Measurements from ENCODE around the gene MGAM2. TPM values are rescaled to one million over a fixed set of nuclear protein-coding genes. Genes with fewer than 3 reads are reported as not detected.

The MGAM2 gene
- total RNA-seq, 1 experiment from 2014 or later: not detected

DNA sequence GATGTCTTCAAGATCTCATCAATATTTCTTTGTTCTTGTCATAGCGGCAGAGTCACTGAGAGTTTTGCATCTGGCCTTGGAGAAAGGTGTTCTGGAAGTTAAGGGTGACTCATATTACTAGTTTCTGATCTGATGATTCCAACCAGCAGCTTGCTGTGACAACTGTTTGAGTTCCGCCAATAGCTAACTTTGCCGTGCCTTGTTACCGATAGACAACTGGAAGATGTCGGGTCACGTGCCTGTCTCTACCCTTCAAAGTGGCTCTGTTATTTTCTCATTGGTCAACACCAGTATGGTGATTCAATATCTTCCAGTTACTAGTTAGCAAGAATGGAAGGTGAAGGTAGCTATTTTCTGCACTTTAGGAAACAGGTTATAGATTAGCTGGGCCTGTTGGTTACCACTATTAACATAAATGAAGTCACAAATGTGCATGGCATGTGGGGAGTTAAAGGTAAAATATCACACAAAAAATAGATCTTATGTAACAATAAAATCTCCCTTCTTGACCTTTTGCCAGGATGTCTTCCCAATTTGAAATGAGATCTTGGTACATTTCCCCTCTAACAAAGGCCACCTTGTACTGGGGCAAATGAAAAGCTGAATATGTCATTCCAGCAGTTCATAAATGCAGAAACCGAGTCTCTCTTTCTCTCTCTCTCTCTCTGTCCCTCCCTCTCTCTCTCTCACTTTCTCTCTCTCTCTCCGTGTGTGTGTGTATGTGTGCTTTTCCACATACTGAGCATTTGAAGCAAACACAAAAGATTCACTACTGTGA, 2.6 kb upstream of the MGAM2 start:
- H3K4me1 ChIP-seq (replicated peaks; ENCODE audit: insufficient read depth): peaks cover 30% of the 10 kb centered on the region
- ChIA-PET CTCF (no interaction called here), POLR2A (ENCODE audit: unreplicated experiment) (no interaction called here)
- H3K27ac ChIP-seq: no peak overlapping the region
- DNase-seq: no peak
- H3K4me2 ChIP-seq: no peak overlapping the region
- H3K9me2 ChIP-seq (ENCODE audit: insufficient read depth): no peaks in the 10 kb centered on the region
- no peak overlapping the region for H2AFZ ChIP-seq
- BruUV-seq (replicated peaks): no TSS peak
- H3K9me3 ChIP-seq (ENCODE audit: insufficient read depth, low read depth): no peaks in the 10 kb centered on the region
- H3K79me2 ChIP-seq (ENCODE audit: low read depth): no peaks in the 10 kb centered on the region
- TF ChIP-seq, protein P1, sequence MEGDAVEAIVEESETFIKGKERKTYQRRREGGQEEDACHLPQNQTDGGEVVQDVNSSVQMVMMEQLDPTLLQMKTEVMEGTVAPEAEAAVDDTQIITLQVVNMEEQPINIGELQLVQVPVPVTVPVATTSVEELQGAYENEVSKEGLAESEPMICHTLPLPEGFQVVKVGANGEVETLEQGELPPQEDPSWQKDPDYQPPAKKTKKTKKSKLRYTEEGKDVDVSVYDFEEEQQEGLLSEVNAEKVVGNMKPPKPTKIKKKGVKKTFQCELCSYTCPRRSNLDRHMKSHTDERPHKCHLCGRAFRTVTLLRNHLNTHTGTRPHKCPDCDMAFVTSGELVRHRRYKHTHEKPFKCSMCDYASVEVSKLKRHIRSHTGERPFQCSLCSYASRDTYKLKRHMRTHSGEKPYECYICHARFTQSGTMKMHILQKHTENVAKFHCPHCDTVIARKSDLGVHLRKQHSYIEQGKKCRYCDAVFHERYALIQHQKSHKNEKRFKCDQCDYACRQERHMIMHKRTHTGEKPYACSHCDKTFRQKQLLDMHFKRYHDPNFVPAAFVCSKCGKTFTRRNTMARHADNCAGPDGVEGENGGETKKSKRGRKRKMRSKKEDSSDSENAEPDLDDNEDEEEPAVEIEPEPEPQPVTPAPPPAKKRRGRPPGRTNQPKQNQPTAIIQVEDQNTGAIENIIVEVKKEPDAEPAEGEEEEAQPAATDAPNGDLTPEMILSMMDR (conservative IDR thresholded peaks at IDR 0.05): no peak
- no peak for TF ChIP-seq EZH2 (IDR thresholded peaks at IDR 0.05; ENCODE audit: low read depth)
- H4K20me1 ChIP-seq (ENCODE audit: insufficient read depth): no peaks in the 10 kb centered on the region
- no peaks in the 10 kb centered on the region for H3K36me3 ChIP-seq (ENCODE audit: low read depth)
- no peak overlapping the region for H3K4me3 ChIP-seq
- H3K27me3 ChIP-seq (ENCODE audit: insufficient read depth, low read depth): no peaks in the 10 kb centered on the region
- peaks cover 14% of the 10 kb centered on the region for H3F3A ChIP-seq (ENCODE audit: insufficient read depth, low read depth)
- intact Hi-C loops (cut with micrococcal nuclease; ENCODE audit: unreplicated experiment): no loop called here

DNA sequence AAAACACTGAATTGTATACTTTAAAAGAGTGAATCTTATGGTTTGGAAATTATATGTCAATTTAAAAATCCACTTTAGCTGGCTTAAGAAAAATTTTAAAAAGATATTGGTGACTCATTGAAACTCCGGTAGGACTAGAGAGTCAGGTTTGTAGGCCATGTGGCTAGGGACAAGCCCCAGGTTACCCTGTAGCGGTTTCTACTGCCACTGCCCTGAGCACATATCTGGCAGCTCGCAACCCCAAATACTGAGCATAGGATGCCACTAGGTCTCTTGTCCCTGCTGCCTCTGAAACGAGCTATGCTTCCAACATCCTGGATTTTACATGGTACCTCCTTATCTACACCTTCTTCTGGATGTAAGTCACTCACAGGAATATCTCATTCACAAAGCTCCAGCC, 1.4 kb upstream of the MGAM2 start:
- Histone ChIP-seq H3K79me2 (ENCODE audit: low read depth) (no peaks in the 10 kb centered on the region), H3K4me1 (replicated peaks; ENCODE audit: insufficient read depth) (peaks cover 20% of the 10 kb centered on the region), H3K9me3 (ENCODE audit: insufficient read depth, low read depth) (no peaks in the 10 kb centered on the region), H3K9me2 (ENCODE audit: insufficient read depth) (no peaks in the 10 kb centered on the region), H2AFZ (no peak overlapping the region), H3K36me3 (ENCODE audit: low read depth) (no peaks in the 10 kb centered on the region), H3K4me3 (no peak overlapping the region), H3K27me3 (ENCODE audit: insufficient read depth, low read depth) (no peaks in the 10 kb centered on the region), H4K20me1 (ENCODE audit: insufficient read depth) (no peaks in the 10 kb centered on the region), H3K27ac (no peak overlapping the region), H3F3A (ENCODE audit: insufficient read depth, low read depth) (peaks cover 5% of the 10 kb centered on the region; the same call in 1 of the 2 replicates), H3K4me2 (no peak overlapping the region)
- TF ChIP-seq, protein P1 (conservative IDR thresholded peaks at IDR 0.05): no peak
- no peak for TF ChIP-seq EZH2 (IDR thresholded peaks at IDR 0.05; ENCODE audit: low read depth)
- CTCF ChIA-PET: no interaction called here
- peak in 1 of 2 experiments; percentile 13 for DNase-seq
- POLR2A ChIA-PET (ENCODE audit: unreplicated experiment): no interaction called here
- no TSS peak for BruUV-seq (replicated peaks)
- intact Hi-C loops (cut with micrococcal nuclease; ENCODE audit: unreplicated experiment): no loop called here

DNA sequence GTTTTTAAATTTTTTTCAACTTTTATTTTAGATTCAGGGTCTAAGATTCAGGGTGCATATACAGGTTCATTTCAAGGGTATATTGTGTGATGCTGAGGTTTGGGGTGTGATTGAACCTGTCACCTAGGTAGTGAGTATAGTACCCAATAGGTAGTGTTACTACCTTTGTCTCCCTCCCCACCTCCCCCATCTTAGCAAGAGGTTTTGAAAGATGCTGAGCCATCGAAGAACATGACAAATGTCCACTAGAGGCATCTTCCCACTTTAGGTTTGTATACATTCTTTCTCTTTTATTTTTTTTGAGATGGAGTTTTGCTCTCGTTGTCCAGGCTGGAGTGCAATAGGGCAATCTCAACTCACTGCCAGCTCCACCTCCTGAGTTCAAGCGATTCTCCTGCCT, 880 bp upstream of the MGAM2 start:
- H3K36me3 ChIP-seq (ENCODE audit: low read depth): no peaks in the 10 kb centered on the region
- no peak overlapping the region for H3K4me3 ChIP-seq
- H3F3A ChIP-seq (ENCODE audit: insufficient read depth, low read depth): no peaks in the 10 kb centered on the region
- TF ChIP-seq, protein P1 (conservative IDR thresholded peaks at IDR 0.05): no peak
- TF ChIP-seq EZH2 (IDR thresholded peaks at IDR 0.05; ENCODE audit: low read depth): no peak
- no peak overlapping the region for H3K27ac ChIP-seq
- peaks cover 14% of the 10 kb centered on the region for H3K4me1 ChIP-seq (replicated peaks; ENCODE audit: insufficient read depth)
- H4K20me1 ChIP-seq (ENCODE audit: insufficient read depth): no peaks in the 10 kb centered on the region
- ChIA-PET CTCF (no interaction called here), POLR2A (ENCODE audit: unreplicated experiment) (no interaction called here)
- intact Hi-C loops (cut with micrococcal nuclease; ENCODE audit: unreplicated experiment): no loop called here
- no TSS peak for BruUV-seq (replicated peaks)
- H3K27me3 ChIP-seq (ENCODE audit: insufficient read depth, low read depth): no peaks in the 10 kb centered on the region
- no peak overlapping the region for H2AFZ ChIP-seq
- H3K79me2 ChIP-seq (ENCODE audit: low read depth): no peaks in the 10 kb centered on the region
- no peaks in the 10 kb centered on the region for H3K9me2 ChIP-seq (ENCODE audit: insufficient read depth)
- H3K9me3 ChIP-seq (ENCODE audit: insufficient read depth, low read depth): no peaks in the 10 kb centered on the region
- no peak for DNase-seq
- no peak overlapping the region for H3K4me2 ChIP-seq

Measured in PC-9 (cell line).